Right lobe of liver (tissue), 6 donors: Measurements from ENCODE around the gene CCM2. TPM values are rescaled to one million over a fixed set of nuclear protein-coding genes. Genes with fewer than 3 reads are reported as not detected.

Experiments used
- ATAC-seq, 4 donors: fragments of 200-7000 bp; cut with Tn5 transposase; one replicate each; pipeline ENCODE4 v1.9.1; 2020; ENCODE audit warnings: mild to moderate bottlenecking in 4 of 4, moderate library complexity in 4 of 4
- DNase-seq, 3 donors: peaks; one replicate each; pipeline ENCODE4 v3.0.0-alpha.2; 2020
- H3K27ac ChIP-seq, 3 donors: fragments of 200-600 bp; one replicate each; pipeline ENCODE4 v1.8.0; 2022
- H3K27me3 ChIP-seq, 2 donors: fragments of 200-600 bp; one replicate each; pipeline ENCODE4 v1.8.0; 2022
- H3K36me3 ChIP-seq, 4 donors: fragments of 200-600 bp; sonication (generic) in 1 of 4; one replicate each; pipeline versions ENCODE4 v1.5.1 to v1.8.0; 2017 to 2022; ENCODE audit warnings: control low read depth in 1 of 4
- H3K4me1 ChIP-seq, 4 donors: fragments of 200-600 bp; sonication (generic) in 1 of 4; one replicate each; pipeline versions ENCODE4 v1.5.1 to v1.8.0; 2017 to 2022; ENCODE audit warnings: control low read depth in 1 of 4
- H3K4me3 ChIP-seq, 3 donors: fragments of 200-600 bp; one replicate each; pipeline ENCODE4 v1.8.0; 2022
- H3K9me3 ChIP-seq, 4 donors: fragments of 200-600 bp; sonication (generic) in 1 of 4; one replicate each; pipeline versions ENCODE4 v1.5.1 to v1.8.0; 2017 to 2022; ENCODE audit warnings: control low read depth in 1 of 4
- CTCF ChIP-seq, 4 donors: fragments of 200-600 bp in 3 of 4; fragments of 450-650 bp in 1 of 4; IDR thresholded peaks; one replicate each; pipeline versions ENCODE4 v1.5.1 to v1.8.0; 2016 to 2022; ENCODE audit warnings: antibody characterized with exemption in 4 of 4, mild to moderate bottlenecking in 2 of 4
- POLR2A ChIP-seq: fragments of 450-650 bp; IDR thresholded peaks from one replicate; pipeline ENCODE4 v1.6.1; 2017; ENCODE audit warnings: antibody characterized with exemption, mild to moderate bottlenecking
- WGBS: methylation state at CpG from one replicate; pipeline ENCODE4 v1.1.6; 2018; ENCODE audit warnings: low coverage, low lambda C conversion rate; ENCODE audit not compliant: insufficient coverage; ENCODE audit errors: missing lambda C conversion rate; 5-methylcytosine and 5-hydroxymethylcytosine counted together
- intact Hi-C, 2 donors: fragments of 100-400 bp; cut with DNase I; formaldehyde crosslinking; loops; one replicate each; pipeline versions ENCODE4 v1.11.2 to v1.14.1; 2022
- total RNA-seq, 6 experiments: library from RNA; depleted of rRNA in 2 of 6; stranded (reverse); fragments of >200 nt in 2 of 6; fragmentation: NEBNext Ultra II Directional in 3 of 6; extraction: Animal tissue kit (Norgen Biotek cat#: 25700) in 3 of 6; gene quantifications; one replicate each; pipeline versions ENCODE4 v1.1.0 to v1.2.4, GENCODE V29; 2016 to 2023
- donor health status: DM: no; HTN: yes; CAD: no.
- donor health status: DM: no; HTN: no; CAD: no.
- donor health status: DM: no; HTN: no; CAD: no.
- donor health status: DM: no; HTN: yes; CAD: no.
- donor health status: DM: no; HTN: yes; CAD: no.

CCM2 gene
- total RNA-seq, 6 experiments from 2014 or later: 29.4 to 70.7 (median 37.9) TPM

GRCh38 chr7:45050198-45050597 lies 50.2 kb downstream of the CCM2 start:
- ATAC-seq: no peak
- H3K36me3 ChIP-seq: peaks cover 0 to 10% (median 0%) of the 10 kb centered on the region in 4 donors
- H3K27me3 ChIP-seq: no peaks in the 10 kb centered on the region
- no peak overlapping the region for H3K4me3 ChIP-seq
- 58% methylated on average over 2 of the region's 2 CpGs for WGBS
- H3K9me3 ChIP-seq: no peaks in the 10 kb centered on the region
- DNase-seq: no peak
- H3K27ac ChIP-seq: no peak overlapping the region
- intact Hi-C loops: no loop called here
- TF ChIP-seq CTCF (IDR thresholded peaks at IDR 0.05) (no peak), POLR2A (no peak)
- H3K4me1 ChIP-seq: no peaks in the 10 kb centered on the region

- no peak for ATAC-seq
- intact Hi-C loops: no loop called here
Observed at GRCh38 chr7:45052011-45052410, 52.0 kb downstream of the CCM2 start.

GRCh38 chr7:45053401-45053800 lies 53.4 kb downstream of the CCM2 start:
- Histone ChIP-seq H3K4me3 (no peak overlapping the region), H3K9me3 (no peaks in the 10 kb centered on the region), H3K27me3 (no peaks in the 10 kb centered on the region), H3K27ac (no peak overlapping the region), H3K4me1 (no peaks in the 10 kb centered on the region), H3K36me3 (peaks cover 0 to 7% (median 0%) of the 10 kb centered on the region in 4 donors)
- WGBS: 100% methylated on average over 4 of the region's 6 CpGs
- ATAC-seq: no peak
- intact Hi-C loops: no loop called here
- TF ChIP-seq POLR2A (no peak), CTCF (IDR thresholded peaks at IDR 0.05) (no peak)
- DNase-seq: no peak

More at GRCh38 chr7:45052011-45052410, 52.0 kb downstream of the CCM2 start:
- TF ChIP-seq POLR2A: no peak
- no peaks in the 10 kb centered on the region for H3K27me3 ChIP-seq
- H3K4me1 ChIP-seq: no peaks in the 10 kb centered on the region
- WGBS: 29% methylated on average over 1 of the region's 3 CpGs
- H3K27ac ChIP-seq: no peak overlapping the region
- H3K4me3 ChIP-seq: no peak overlapping the region
- no peaks in the 10 kb centered on the region for H3K9me3 ChIP-seq
- no peak for DNase-seq
- H3K36me3 ChIP-seq: peaks cover 0 to 10% (median 0%) of the 10 kb centered on the region in 4 donors

GRCh38 chr7:45053941-45054340 lies 53.9 kb downstream of the CCM2 start:
- intact Hi-C loops: no loop called here
- no peaks in the 10 kb centered on the region for H3K4me1 ChIP-seq
- no peaks in the 10 kb centered on the region for H3K9me3 ChIP-seq
- DNase-seq: no peak
- H3K27me3 ChIP-seq: no peaks in the 10 kb centered on the region
- ATAC-seq: no peak
- no peak overlapping the region for H3K27ac ChIP-seq
- WGBS: 93% methylated on average over 4 of the region's 5 CpGs
- no peak for TF ChIP-seq CTCF (IDR thresholded peaks at IDR 0.05)
- TF ChIP-seq POLR2A: no peak
- H3K4me3 ChIP-seq: no peak overlapping the region
- H3K36me3 ChIP-seq: peaks cover 0 to 7% (median 0%) of the 10 kb centered on the region in 4 donors

GRCh38 chr7:45054442-45054841 lies 54.4 kb downstream of the CCM2 start:
- ATAC-seq (no peak), DNase-seq (no peak)
- no peak overlapping the region for H3K4me3 ChIP-seq
- WGBS: 100% methylated on average over 1 of the region's 3 CpGs
- TF ChIP-seq POLR2A: no peak
- no peak for TF ChIP-seq CTCF (IDR thresholded peaks at IDR 0.05)
- intact Hi-C loops: no loop called here
- H3K36me3 ChIP-seq: peaks cover 0 to 6% (median 0%) of the 10 kb centered on the region in 4 donors
- H3K27ac ChIP-seq: no peak overlapping the region
- no peaks in the 10 kb centered on the region for H3K27me3 ChIP-seq
- H3K4me1 ChIP-seq: no peaks in the 10 kb centered on the region
- no peaks in the 10 kb centered on the region for H3K9me3 ChIP-seq
